OCI-LY1 (cell line): ENCODE results near the gene MXI1.

ENCODE experiments used
- EZH2 ChIP-seq: fragments of 200-600 bp; sonication (generic), shearing (Covaris generic); IDR thresholded peaks from 2 replicates; pipeline ENCODE4 v1.8.0; 2017; ENCODE audit warnings: borderline replicate concordance, mixed run types, mild to moderate bottlenecking, antibody characterized with exemption, low read length, moderate library complexity, mixed read lengths
- TF ChIP-seq, protein P1 (sequence below): fragments of 200-600 bp; sonication (generic), shearing (Covaris generic); IDR thresholded peaks from 2 replicates; pipeline ENCODE4 v1.5.1; 2017; ENCODE audit warnings: mild to moderate bottlenecking, antibody characterized with exemption, low read length, moderate library complexity, mixed read lengths

DNA sequence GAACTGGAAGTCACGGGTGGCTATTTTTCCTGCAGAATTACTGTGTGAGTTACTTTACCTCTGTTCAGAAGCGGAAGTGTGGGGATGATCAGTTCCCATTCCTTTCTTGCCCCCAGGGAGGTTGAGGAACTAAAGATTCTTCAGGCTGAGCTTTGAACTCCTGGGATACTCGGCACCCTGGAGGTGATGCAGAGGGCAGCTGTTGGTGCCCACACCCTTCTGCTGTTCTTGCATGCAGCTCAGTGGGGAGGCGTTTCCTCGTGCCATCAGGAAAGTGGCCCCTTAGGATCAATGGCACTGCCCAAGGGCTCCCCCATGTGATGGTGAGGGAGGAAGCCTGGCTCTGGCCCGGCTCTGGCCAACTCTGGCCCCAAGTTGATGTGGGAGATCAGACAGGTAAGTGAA is 44.7 kb upstream of the MXI1 start:
- TF ChIP-seq, protein P1, sequence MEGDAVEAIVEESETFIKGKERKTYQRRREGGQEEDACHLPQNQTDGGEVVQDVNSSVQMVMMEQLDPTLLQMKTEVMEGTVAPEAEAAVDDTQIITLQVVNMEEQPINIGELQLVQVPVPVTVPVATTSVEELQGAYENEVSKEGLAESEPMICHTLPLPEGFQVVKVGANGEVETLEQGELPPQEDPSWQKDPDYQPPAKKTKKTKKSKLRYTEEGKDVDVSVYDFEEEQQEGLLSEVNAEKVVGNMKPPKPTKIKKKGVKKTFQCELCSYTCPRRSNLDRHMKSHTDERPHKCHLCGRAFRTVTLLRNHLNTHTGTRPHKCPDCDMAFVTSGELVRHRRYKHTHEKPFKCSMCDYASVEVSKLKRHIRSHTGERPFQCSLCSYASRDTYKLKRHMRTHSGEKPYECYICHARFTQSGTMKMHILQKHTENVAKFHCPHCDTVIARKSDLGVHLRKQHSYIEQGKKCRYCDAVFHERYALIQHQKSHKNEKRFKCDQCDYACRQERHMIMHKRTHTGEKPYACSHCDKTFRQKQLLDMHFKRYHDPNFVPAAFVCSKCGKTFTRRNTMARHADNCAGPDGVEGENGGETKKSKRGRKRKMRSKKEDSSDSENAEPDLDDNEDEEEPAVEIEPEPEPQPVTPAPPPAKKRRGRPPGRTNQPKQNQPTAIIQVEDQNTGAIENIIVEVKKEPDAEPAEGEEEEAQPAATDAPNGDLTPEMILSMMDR: no peak
- TF ChIP-seq EZH2: no peak
